Measurements from ENCODE around the gene DESI1. TPM values are rescaled to one million over a fixed set of nuclear protein-coding genes. Genes with fewer than 3 reads are reported as not detected.
"Not testable (repeated sequence)": the region's sequence is repeated elsewhere in the genome, so short reads cannot be mapped to it uniquely, and the experiment has no call there.

DESI1 gene
- total RNA-seq: 30.6 TPM
- long read RNA-seq, transcript DESI1-201 (6 exons, 3,833 nt): major isoform, 8 of 15 reads
- long read RNA-seq, partial matches to known transcripts: 1 of 15 reads
- long read RNA-seq, other reads (novel, unspliced or antisense): 6 of 15 reads

DNA sequence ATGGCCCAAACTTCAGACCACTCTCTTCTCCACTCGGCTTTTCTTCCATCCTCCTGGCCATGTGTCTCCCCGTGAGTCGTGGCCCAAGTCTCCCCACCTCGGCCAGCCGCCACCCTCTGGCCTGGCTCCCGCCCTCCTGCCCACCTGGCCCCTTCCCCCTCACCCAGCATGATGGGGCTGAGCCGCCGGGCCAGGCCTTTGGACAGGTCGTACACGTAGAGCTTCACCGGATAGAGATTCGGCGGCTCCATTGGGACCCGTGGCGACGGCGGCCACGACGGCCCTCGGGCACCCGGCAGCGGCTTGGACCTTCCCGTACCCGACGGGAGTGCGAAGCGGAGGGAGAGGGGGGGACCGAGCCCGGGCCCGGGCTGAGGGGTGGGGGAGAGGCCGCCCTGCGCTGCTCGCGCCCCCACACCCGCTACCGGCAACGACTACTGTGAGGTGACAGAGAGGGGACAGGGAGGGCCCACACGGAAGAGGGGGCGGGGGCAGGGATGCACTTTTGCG lies at the start of gene DESI1:
Gene DESI1, minus strand, starts transcription at position 455 of the 510 bp plus-strand sequence. Its CDS starts 204 bp downstream, at position 251.
- intact Hi-C loops (cut with DNase I): no loop called here

GRCh38 chr22:41668971-41669911 lies 48.4 kb upstream of the DESI1 start:
- intact Hi-C loops (cut with DNase I): no loop called here
- no peak for DNase-seq (ENCODE audit: low spot score)

More for the DNA sequence above, at the start of gene DESI1:
- DNase-seq (ENCODE audit: low spot score): no peak

DNA sequence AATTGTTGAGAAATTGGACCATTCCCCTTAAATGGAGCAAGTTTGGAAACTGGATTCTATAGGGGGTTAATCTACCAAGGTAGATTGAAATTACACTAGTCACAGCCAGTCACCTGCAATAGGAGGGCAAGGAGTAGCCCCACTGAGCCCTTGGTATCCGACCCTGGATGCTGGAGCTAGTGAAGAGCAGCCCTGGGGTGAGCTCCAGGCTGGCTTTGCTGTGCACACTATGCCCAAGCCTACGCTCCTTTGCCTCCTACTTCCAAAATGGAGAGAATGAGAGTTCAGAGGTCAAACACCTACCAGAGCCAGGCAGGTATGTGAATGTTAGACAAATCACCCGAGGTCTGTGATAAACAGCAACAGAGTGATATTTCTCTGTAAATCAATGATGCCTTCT lies 44.1 kb upstream of the DESI1 start:
- DNase-seq (ENCODE audit: low spot score): no peak
- intact Hi-C loops (cut with DNase I): no loop called here

- intact Hi-C loops (cut with DNase I): no loop called here
- DNase-seq (ENCODE audit: low spot score): no peak
These were observed 43.6 kb upstream of the DESI1 start for GRCh38 chr22:41664490-41664889.

- intact Hi-C loops (cut with DNase I): not testable (repeated sequence)
These were observed 42.8 kb upstream of the DESI1 start for GRCh38 chr22:41663594-41663993.

DNA sequence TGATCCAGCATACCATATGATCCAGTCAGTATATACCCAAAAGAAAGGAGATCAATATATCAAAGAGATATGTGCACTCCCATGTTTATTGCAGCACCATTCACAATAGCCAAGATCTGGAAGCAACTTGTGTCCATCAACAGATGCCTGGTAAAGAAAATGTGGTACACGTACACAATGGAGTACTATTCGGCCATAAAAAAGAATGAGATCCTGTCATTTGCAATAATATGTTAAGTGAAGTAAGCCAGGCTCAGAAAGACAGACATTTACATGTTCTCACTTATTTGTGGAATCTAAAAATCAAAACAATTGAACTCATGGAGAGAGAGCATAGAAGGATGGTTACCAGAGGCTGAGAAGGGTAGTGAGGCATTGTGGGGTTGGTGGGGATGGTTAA lies 40.9 kb upstream of the DESI1 start:
- DNase-seq (ENCODE audit: low spot score): no peak
- intact Hi-C loops (cut with DNase I): no loop called here

More at GRCh38 chr22:41663594-41663993, 42.8 kb upstream of the DESI1 start:
- not testable (repeated sequence) for DNase-seq (ENCODE audit: low spot score)

- intact Hi-C loops (cut with DNase I): no loop called here
- no peak for DNase-seq (ENCODE audit: low spot score)
These were observed 40.2 kb upstream of the DESI1 start for GRCh38 chr22:41661088-41661487.

DNA sequence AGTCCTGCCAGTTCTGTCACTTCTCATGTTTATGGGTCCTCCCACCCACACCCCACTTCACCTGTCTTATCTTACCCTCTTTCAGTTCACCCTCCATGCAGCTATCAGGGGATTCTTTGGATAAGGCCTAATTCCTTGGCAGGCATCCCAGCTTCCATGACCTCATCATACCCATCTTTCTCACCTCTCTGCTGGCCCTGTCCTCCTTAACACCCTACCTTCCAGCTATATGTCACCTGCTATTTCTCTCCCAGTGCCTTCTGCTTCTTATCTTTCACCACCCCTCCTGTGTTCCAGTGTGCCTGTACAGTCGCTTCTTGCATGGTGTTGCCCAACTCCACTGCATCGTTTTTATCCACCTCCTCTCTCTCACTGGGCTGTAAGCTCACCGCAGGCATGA lies 39.6 kb upstream of the DESI1 start:
- intact Hi-C loops (cut with DNase I): no loop called here
- no peak for DNase-seq (ENCODE audit: low spot score)

DNA sequence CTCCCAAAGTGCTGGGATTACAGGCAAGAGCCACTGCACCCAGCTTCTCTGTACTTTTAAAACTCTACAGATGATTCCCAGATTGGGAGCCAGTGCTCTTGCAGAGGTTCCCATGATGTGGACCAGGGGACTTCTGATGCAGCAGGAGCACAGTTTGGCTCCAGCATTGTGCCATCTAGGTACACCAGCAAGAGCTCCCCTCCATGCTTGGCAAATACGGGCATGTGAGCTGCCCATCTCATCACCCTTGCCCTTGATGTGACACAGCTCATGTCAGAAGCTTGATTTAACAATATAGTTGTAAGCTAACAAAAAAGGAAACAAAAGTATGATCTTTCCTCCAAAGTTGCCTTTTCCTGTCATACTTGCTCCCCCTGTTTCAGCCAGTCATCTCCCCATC lies 39.1 kb upstream of the DESI1 start:
- intact Hi-C loops (cut with DNase I): no loop called here
- DNase-seq (ENCODE audit: low spot score): no peak

DNA sequence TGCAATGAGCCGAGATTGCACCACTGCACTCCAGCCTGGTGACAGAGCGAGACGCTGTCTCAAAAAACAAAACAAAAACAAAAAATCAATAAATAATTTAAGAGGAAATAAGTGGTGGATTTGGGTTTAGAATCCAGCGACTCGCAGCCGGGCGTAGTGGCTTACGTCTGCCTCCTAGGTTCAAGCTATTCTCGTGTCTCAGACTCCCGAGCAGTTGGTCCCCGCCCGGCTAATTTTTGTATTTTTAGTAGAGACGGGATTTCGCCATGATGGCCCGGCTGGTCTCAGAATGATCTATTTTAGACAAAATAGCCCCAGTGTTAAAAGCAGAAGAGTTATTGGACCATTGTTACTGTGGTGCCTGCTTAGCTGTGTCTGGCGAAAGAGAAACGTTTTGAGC lies 38.0 kb upstream of the DESI1 start:
- intact Hi-C loops (cut with DNase I): no loop called here
- DNase-seq (ENCODE audit: low spot score): no peak

DNA sequence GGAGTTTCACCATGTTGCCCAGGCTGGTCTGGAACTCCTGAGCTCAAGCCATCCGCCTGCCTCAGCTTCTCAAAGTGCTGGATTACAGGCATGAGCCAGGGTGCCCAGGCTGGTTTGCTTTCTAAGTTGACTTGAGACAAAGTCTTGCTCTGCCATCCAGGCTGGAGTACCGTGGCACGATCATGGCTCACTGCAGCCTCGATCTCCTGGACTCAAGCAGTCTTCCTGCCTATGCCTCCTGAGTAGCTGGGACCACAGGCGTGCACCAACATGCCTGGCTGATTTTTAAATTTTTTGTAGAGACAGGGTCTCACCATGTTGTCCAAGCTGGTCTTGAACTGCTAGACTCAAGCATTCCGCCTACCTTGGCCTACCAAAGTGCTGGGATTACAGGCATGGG lies 36.9 kb upstream of the DESI1 start:
- intact Hi-C loops (cut with DNase I): no loop called here
- DNase-seq (ENCODE audit: low spot score): no peak

- DNase-seq (ENCODE audit: low spot score): no peak
- intact Hi-C loops (cut with DNase I): no loop called here
These were observed 35.7 kb upstream of the DESI1 start for GRCh38 chr22:41656556-41656955.

- intact Hi-C loops (cut with DNase I): no loop called here
- DNase-seq (ENCODE audit: low spot score): no peak
These were observed 33.5 kb upstream of the DESI1 start for GRCh38 chr22:41654322-41654721.

DNA sequence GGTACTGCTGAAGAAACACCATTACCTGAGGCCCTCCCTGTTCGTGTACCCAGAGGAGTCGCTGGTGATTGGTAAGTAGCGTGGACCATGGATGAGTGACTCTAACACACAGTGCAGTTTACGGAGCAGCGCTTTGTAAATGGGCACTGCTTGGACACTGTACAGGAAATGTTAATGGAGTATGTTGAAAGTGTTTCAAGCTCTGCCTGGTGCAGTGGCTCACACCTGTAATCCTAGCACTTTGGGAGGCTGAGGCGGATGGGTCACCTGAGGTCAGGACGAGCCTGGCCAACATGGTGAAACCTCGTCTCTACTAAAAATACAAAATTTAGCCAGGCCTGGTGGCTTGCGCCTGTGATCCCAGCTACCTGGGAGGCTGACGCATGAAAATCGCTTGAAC lies 30.0 kb upstream of the DESI1 start:
- DNase-seq (ENCODE audit: low spot score): no peak
- intact Hi-C loops (cut with DNase I): no loop called here

DNA sequence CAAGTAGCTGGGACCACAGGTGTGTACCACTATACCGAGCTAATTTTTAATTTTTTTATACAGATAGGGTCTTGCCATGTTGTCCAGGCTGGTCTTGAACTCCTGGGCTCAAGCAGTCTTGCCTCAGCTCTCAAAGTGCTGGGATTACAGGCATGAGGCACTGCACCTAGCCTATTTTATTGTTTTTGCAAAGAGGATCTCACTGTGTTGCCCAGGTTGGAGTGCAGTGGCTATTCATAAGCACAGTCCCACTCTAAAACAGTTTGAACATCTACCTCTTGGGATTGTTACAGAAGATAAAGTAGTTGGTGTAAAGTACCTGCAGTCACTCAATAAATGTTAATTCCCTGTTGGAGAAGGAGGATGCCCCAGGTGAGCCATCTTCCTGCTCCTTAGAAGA lies 29.4 kb upstream of the DESI1 start:
- intact Hi-C loops (cut with DNase I): no loop called here

GRCh38 chr22:41648432-41648831 lies 27.6 kb upstream of the DESI1 start:
- DNase-seq (ENCODE audit: low spot score): no peak
- intact Hi-C loops (cut with DNase I): no loop called here

More for the DNA sequence above, 29.4 kb upstream of the DESI1 start:
- no peak for DNase-seq (ENCODE audit: low spot score)

DNA sequence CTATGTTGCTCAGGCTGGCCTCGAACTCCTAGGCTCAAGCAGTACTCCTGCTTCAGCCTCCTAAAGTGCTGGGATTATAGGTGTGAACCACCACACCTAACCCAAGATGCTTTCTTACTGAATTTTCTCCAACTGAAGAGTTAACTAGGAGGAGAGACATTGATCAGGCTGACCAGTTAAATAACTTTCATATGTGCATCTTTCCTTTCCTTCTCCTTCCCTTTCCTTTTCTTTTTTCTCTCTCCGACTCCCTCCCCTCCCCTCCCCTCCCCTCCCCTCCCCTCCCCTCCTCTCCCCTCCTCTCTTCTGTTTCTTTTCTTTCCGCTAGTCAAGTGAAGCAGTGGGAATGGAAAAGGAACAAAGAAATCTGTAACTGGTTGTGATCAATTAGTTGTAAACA lies 26.9 kb upstream of the DESI1 start:
- intact Hi-C loops (cut with DNase I): no loop called here
- DNase-seq (ENCODE audit: low spot score): no peak

DNA sequence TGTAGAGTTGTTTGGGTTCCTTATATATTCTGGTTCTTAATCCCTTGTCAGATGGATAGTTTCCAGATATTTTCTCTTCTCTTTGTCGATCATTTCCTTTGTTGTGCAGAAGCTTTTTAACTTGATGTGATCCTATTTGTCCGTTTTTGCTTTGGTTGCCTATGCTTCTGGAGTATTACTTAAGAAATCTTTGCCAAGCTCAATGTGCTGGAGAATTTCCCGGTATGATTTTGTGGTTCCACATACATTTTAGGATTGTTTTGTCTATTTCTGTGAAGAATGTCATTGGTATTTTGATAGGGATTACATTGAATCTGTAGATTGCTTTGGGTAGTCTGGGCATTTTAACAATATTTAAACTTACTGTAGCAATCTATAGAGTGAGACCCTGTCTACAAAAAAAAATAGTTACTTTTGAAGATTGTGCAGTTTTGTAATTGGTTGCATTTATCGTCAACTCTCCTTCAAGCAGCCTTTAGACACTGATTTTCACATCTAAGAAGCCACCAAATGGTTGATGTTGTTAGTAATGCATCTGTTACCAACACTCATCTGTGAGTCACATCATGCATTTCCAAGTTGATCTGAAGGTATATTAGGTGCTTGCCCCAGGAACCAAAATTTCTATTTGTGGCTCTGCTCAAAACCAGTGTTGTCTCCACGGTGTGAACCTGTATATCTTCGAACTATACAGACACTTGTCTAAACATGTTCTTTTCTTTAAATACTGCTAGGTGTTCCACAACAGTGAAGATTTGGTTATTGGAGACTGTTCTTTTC lies 21.7 kb upstream of the DESI1 start:
- intact Hi-C loops (cut with DNase I): no loop called here
- no peak for DNase-seq (ENCODE audit: low spot score)

DNA sequence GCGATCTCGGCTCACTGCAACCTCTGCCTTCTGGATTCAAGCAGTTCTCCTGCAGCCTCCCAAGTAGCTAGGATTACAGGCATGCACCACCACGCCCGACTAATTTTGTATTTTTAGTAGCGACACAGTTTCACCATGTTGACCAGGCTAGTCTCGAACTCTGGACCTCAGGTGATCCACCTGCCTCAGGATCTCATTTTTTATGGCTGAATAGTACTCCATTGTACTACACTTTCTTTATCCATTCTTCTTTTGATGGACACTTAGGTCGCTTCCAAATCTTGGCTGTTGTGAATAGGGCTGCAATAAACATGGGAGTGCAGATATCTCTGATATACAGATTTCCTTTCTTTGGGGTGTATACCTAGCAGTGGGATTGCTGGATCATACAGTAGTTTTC lies 21.0 kb upstream of the DESI1 start:
- no peak for DNase-seq (ENCODE audit: low spot score)
- intact Hi-C loops (cut with DNase I): no loop called here

DNA sequence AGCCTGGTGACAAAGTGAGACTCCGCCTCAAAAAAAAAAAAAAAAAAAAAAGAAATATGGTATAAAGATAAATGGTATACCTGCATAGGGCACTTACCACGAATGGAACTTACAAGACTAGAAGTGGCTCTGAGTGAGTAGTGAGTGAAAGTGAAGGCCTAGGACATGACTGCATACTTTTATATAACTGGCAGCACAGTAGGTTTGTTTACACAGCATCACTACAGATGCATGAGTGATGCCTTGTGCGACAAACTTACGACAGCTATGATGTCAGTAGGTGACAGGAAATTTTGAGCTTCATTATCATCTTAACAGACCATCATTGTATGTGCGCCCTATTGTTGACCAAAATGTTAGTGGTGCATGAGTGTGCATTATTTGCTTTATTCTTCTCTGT lies 17.9 kb upstream of the DESI1 start:
- intact Hi-C loops (cut with DNase I): no loop called here
- DNase-seq (ENCODE audit: low spot score): no peak
